H1 (cell line): ENCODE data around the gene RNF187. TPM values are rescaled to one million over a fixed set of nuclear protein-coding genes. Genes with fewer than 3 reads are reported as not detected.

Experiments used
- CTCF ChIA-PET: fragments of 300-600 bp; sonication (Branson Sonifier 250); formaldehyde crosslinking; loops from one replicate; lab custom pipeline; 2021; ENCODE audit not compliant: partially characterized antibody; lab: Charles Lee
- POLR2A ChIA-PET: fragments of 300-600 bp; sonication (Branson Sonifier 250); formaldehyde crosslinking; loops from one replicate; lab custom pipeline; 2021; ENCODE audit warnings: inconsistent platforms; ENCODE audit not compliant: partially characterized antibody; lab: Charles Lee
- DNase-seq, 2 experiments: peaks; one replicate each; pipeline versions ENCODE4 v3.0.0 to v3.0.0-alpha.2; 2010 to 2022; ENCODE audit warnings: low spot score in 2 of 2, low read depth in 1 of 2, mixed read lengths in 1 of 2
- FAIRE-seq: peaks from 2 replicates; lab custom pipeline; 2011; peaks lifted over from hg19 to GRCh38; lab: Jason Lieb, UNC
- H2AFZ ChIP-seq: 2 replicates; pipeline ENCODE4 v1.8.1; 2012; ENCODE audit warnings: low read length, inconsistent platforms
- H2AK5ac ChIP-seq: 2 replicates; pipeline ENCODE4 v1.6.1; 2013; ENCODE audit warnings: low read depth, low read length
- H2BK120ac ChIP-seq: replicated peaks from 2 replicates; pipeline ENCODE3; 2013; ENCODE audit warnings: low read depth, low read length, inconsistent platforms
- H2BK12ac ChIP-seq: 2 replicates; pipeline ENCODE4 v1.6.1; 2013; ENCODE audit warnings: low read depth, low read length
- H2BK15ac ChIP-seq: 2 replicates; pipeline ENCODE4 v1.6.1; 2013; ENCODE audit warnings: low read length
- H2BK20ac ChIP-seq: 2 replicates; pipeline ENCODE4 v1.6.1; 2013; ENCODE audit warnings: low read length
- H2BK5ac ChIP-seq: 2 replicates; pipeline ENCODE4 v1.6.1; 2013; ENCODE audit warnings: low read depth, low read length
- H3K14ac ChIP-seq: 2 replicates; pipeline ENCODE4 v1.6.1; 2013; ENCODE audit warnings: inconsistent platforms; ENCODE audit not compliant: insufficient read length
- H3K18ac ChIP-seq: 2 replicates; pipeline ENCODE4 v1.6.1; 2013; ENCODE audit warnings: low read length; ENCODE audit errors: extremely low read depth
- H3K23ac ChIP-seq: 2 replicates; pipeline ENCODE4 v1.6.1; 2013; ENCODE audit warnings: inconsistent platforms; ENCODE audit not compliant: insufficient read length
- H3K23me2 ChIP-seq: 2 replicates; pipeline ENCODE4 v1.6.1; 2013; ENCODE audit warnings: low read depth, low read length
- H3K27ac ChIP-seq: 2 replicates; pipeline ENCODE4 v1.6.1; 2011; ENCODE audit warnings: low read depth, low read length, inconsistent platforms
- H3K27me3 ChIP-seq, 4 experiments: replicated peaks in 1 of 4; 1 replicate in 1 of 4; 2 replicates in 3 of 4; pipeline versions ENCODE4 v1.6.1 to v1.8.1; 2011 to 2013; ENCODE audit warnings: low read length in 3 of 4, mild to moderate bottlenecking in 3 of 4, inconsistent platforms in 2 of 4, mixed read lengths in 2 of 4, moderate library complexity in 1 of 4; ENCODE audit not compliant: control insufficient read depth in 3 of 4, insufficient read depth in 3 of 4; ENCODE audit errors: extremely low read depth in 1 of 4
- H3K36me3 ChIP-seq, 4 experiments: 2 replicates each; pipeline versions ENCODE4 v1.6.1 to v1.8.1; 2011 to 2013; ENCODE audit warnings: mild to moderate bottlenecking in 4 of 4, low read length in 3 of 4, moderate library complexity in 2 of 4, control low read depth in 1 of 4, inconsistent platforms in 1 of 4; ENCODE audit not compliant: insufficient read depth in 4 of 4, control insufficient read depth in 2 of 4
- H3K4ac ChIP-seq: replicated peaks from 2 replicates; pipeline ENCODE3; 2013; ENCODE audit warnings: low read length, low read depth, mixed read lengths, inconsistent platforms; ENCODE audit not compliant: insufficient read length
- H3K4me1 ChIP-seq, 4 experiments: replicated peaks in 1 of 4; 1 replicate in 1 of 4; 2 replicates in 3 of 4; pipeline versions ENCODE4 v1.6.1 to v1.8.1; 2011 to 2013; ENCODE audit warnings: low read length in 3 of 4, inconsistent platforms in 2 of 4, mixed read lengths in 1 of 4; ENCODE audit not compliant: insufficient read depth in 4 of 4, control insufficient read depth in 3 of 4
- H3K4me2 ChIP-seq, 2 experiments: 2 replicates each; pipeline versions ENCODE4 v1.6.1 to v1.8.1; 2011 to 2013; ENCODE audit warnings: low read depth in 2 of 2, low read length in 2 of 2, control low read depth in 1 of 2, inconsistent platforms in 1 of 2, mild to moderate bottlenecking in 1 of 2; ENCODE audit not compliant: insufficient read depth in 1 of 2
- H3K4me3 ChIP-seq, 4 experiments: fragments of 200-600, 300-600 bp in 1 of 4; sonication (generic), shearing (Covaris generic), sonication (Bioruptor Twin) in 1 of 4; 2 replicates each; pipeline versions ENCODE4 v1.5.1 to v1.8.1; 2011 to 2016; ENCODE audit warnings: low read length in 4 of 4, low read depth in 3 of 4, control low read depth in 2 of 4, inconsistent platforms in 2 of 4, mild to moderate bottlenecking in 2 of 4, mixed read lengths in 1 of 4, moderate library complexity in 1 of 4; ENCODE audit not compliant: insufficient read depth in 2 of 4; ENCODE audit errors: extremely low read depth in 1 of 4
- H3K56ac ChIP-seq: replicated peaks from 2 replicates; pipeline ENCODE3; 2013; ENCODE audit warnings: low read depth, mild to moderate bottlenecking, mixed read lengths, low read length, inconsistent platforms; ENCODE audit not compliant: insufficient read length
- H3K79me1 ChIP-seq: 2 replicates; pipeline ENCODE4 v1.6.1; 2013; ENCODE audit warnings: low read depth, low read length, control low read depth
- H3K79me2 ChIP-seq, 2 experiments: 2 replicates each; pipeline versions ENCODE4 v1.6.1 to v1.8.1; 2012 to 2013; ENCODE audit warnings: low read length in 2 of 2, mild to moderate bottlenecking in 2 of 2, inconsistent platforms in 1 of 2; ENCODE audit not compliant: insufficient read depth in 2 of 2, control insufficient read depth in 1 of 2
- H3K9ac ChIP-seq, 4 experiments: replicated peaks in 1 of 4; 1 replicate in 1 of 4; 2 replicates in 3 of 4; pipeline versions ENCODE4 v1.6.1 to v1.8.1; 2011 to 2013; ENCODE audit warnings: low read depth in 3 of 4, low read length in 3 of 4, control low read depth in 2 of 4, mild to moderate bottlenecking in 2 of 4, moderate library complexity in 2 of 4, inconsistent platforms in 1 of 4; ENCODE audit errors: extremely low read depth in 1 of 4
- H3K9me3 ChIP-seq, 2 experiments: 2 replicates each; pipeline versions ENCODE4 v1.6.1 to v1.8.1; 2012 to 2013; ENCODE audit warnings: mild to moderate bottlenecking in 2 of 2, moderate library complexity in 2 of 2, control low read depth in 1 of 2, inconsistent platforms in 1 of 2, low read depth in 1 of 2, low read length in 1 of 2, mixed read lengths in 1 of 2; ENCODE audit not compliant: insufficient read depth in 2 of 2
- H4K20me1 ChIP-seq, 2 experiments: replicated peaks in 1 of 2; 2 replicates each; pipeline versions ENCODE3 to v1.8.1; 2011 to 2013; ENCODE audit warnings: inconsistent platforms in 2 of 2, low read length in 2 of 2, mild to moderate bottlenecking in 1 of 2; ENCODE audit not compliant: insufficient read depth in 2 of 2, control insufficient read depth in 1 of 2
- H4K5ac ChIP-seq: 2 replicates; pipeline ENCODE4 v1.6.1; 2013; ENCODE audit warnings: low read length, low read depth, mixed read lengths, inconsistent platforms; ENCODE audit not compliant: insufficient read length
- H4K8ac ChIP-seq: 2 replicates; pipeline ENCODE4 v1.8.0; 2013; ENCODE audit warnings: mild to moderate bottlenecking, moderate library complexity, low read length, inconsistent platforms; ENCODE audit not compliant: insufficient read depth; ENCODE audit errors: extremely low read depth
- H4K91ac ChIP-seq: replicated peaks from 2 replicates; pipeline ENCODE3; 2013; ENCODE audit warnings: low read length, mixed read lengths, inconsistent platforms; ENCODE audit not compliant: insufficient read length
- EZH2 ChIP-seq: fragments of 200-600 bp; sonication (generic); IDR thresholded peaks from 2 replicates; pipeline ENCODE4 v1.7.1; 2012; ENCODE audit warnings: low read depth, mild to moderate bottlenecking, moderate library complexity, low read length, inconsistent platforms; ENCODE audit not compliant: severe bottlenecking
- WGBS, 2 experiments: shearing (Covaris generic) in 1 of 2; methylation state at CpG; one replicate each; pipeline versions ENCODE4 v1.1.6 to v1.1.7; 2013 to 2015; ENCODE audit warnings: low lambda C conversion rate in 2 of 2, mixed read lengths in 2 of 2, inconsistent platforms in 1 of 2, low coverage in 1 of 2, missing lambda C conversion rate in 1 of 2; ENCODE audit not compliant: insufficient replicate concordance in 2 of 2, insufficient coverage in 1 of 2, insufficient read length in 1 of 2; ENCODE audit errors: extremely low coverage in 1 of 2, missing lambda C conversion rate in 1 of 2; 5-methylcytosine and 5-hydroxymethylcytosine counted together
- polyA plus RNA-seq, 7 experiments: library from polyadenylated mRNA; depleted of rRNA in 3 of 7; stranded (reverse) in 5 of 7; unstranded in 2 of 7; fragments of >200 nt in 5 of 7; fragments of 200-250 nt in 2 of 7; gene quantifications; 1 replicate in 5 of 7; 2 replicates in 1 of 7; 4 replicates in 1 of 7; pipeline versions ENCODE4 v1.2.1 to v1.2.3, GENCODE V29; 2011 to 2013; ENCODE audit warnings: missing spikeins in 2 of 7, mixed read lengths in 2 of 7
- total RNA-seq: library from RNA; stranded (reverse); fragmentation: NEBNext Ultra II Directional; extraction: Animal tissue kit (Norgen Biotek cat#: 25700); gene quantifications from 2 replicates; pipeline ENCODE4 v1.2.1, GENCODE V29; 2021

The RNF187 gene
- total and polyA plus RNA-seq, 2 of the 8 experiments (the other 6 are each of a cell fraction or from before 2014, with no cell fraction given): 47.0 to 113 TPM

- Histone ChIP-seq H4K8ac (no peak overlapping the region), H3K79me2 (no peaks in the 10 kb centered on the region; a peak in 1 of 4 replicates), H2BK20ac (no peak overlapping the region), H2BK5ac (no peak overlapping the region), H3K9me3 (no peaks in the 10 kb centered on the region), H3K9ac (no peak overlapping the region), H2AFZ (no peak overlapping the region), H2BK12ac (no peak overlapping the region), H3K27ac (no peak overlapping the region), H3K23ac (no peak overlapping the region), H3K36me3 (peaks cover 4 to 31% (median 15%) of the 10 kb centered on the region in 4 experiments; a peak in 7 of 8 replicates), H3K27me3 (0 out of 7 replicates have a peak, but pooled peaks cover 0 to 2% (median 0%) of the 10 kb centered on the region in 4 experiments), H2AK5ac (no peak overlapping the region), H3K4me2 (no peak overlapping the region), H3K4me1 (peaks cover 0 to 3% (median 2%) of the 10 kb centered on the region in 4 experiments; a peak in 4 of 7 replicates), H3K56ac (no peak overlapping the region), H4K91ac (no peak overlapping the region), H3K14ac (no peak overlapping the region), H3K23me2 (no peaks in the 10 kb centered on the region), H3K79me1 (peaks cover 7% of the 10 kb centered on the region), H2BK15ac (no peak overlapping the region), H3K18ac (no peak overlapping the region), H3K4ac (no peak overlapping the region), H4K20me1 (peaks cover 1 to 18% of the 10 kb centered on the region in 2 experiments), H2BK120ac (no peak overlapping the region), H3K4me3 (no peak overlapping the region), H4K5ac (no peak overlapping the region)
- ChIA-PET CTCF (no interaction called here), POLR2A (interaction anchor here (0.8 to 2.5 kb wide), 3 partner anchors 18 to 130 kb away, joined by 3 to 16 read pairs (median 4); no protein-coding TSS in a partner anchor)
- no peak for DNase-seq
- 79% methylated on average over 9 of the region's 9 CpGs; no CpG with 5 or more reads in 1 of the 2 experiments for WGBS, 2 experiments
- no peak for TF ChIP-seq EZH2
- no peak for FAIRE-seq
Measured at GRCh38 chr1:228494044-228494353, 6.8 kb downstream of the RNF187 start.
